DMS153 treated with DMSO at 0.1 percent for 48 hours (cell line): ENCODE measurements around the gene ALG1.
"Not testable (repeated sequence)": the region's sequence is repeated elsewhere in the genome, so short reads cannot be mapped to it uniquely, and the experiment has no call there.

ENCODE experiments used
- DNase-seq: peaks from one replicate; lab custom pipeline; 2025; ENCODE audit not compliant: unreplicated experiment; lab: John Stamatoyannopoulos, UW

The ALG1 gene

GRCh38 chr16:5073279-5073629 is 1.6 kb downstream of the ALG1 start:
- DNase-seq = no peak

- not testable (repeated sequence) for DNase-seq
Observed at GRCh38 chr16:5073771-5074170, 2.1 kb downstream of the ALG1 start.

GRCh38 chr16:5075637-5076036 is 4.0 kb downstream of the ALG1 start:
- DNase-seq = no peak

- no peak for DNase-seq
Observed at GRCh38 chr16:5077304-5077703, 5.7 kb downstream of the ALG1 start.

GRCh38 chr16:5078626-5079025 is 7.0 kb downstream of the ALG1 start:
- no peak for DNase-seq

GRCh38 chr16:5080461-5080860 is 8.8 kb downstream of the ALG1 start:
- not testable (repeated sequence) for DNase-seq

GRCh38 chr16:5080996-5081395 is 9.4 kb downstream of the ALG1 start:
- DNase-seq = not testable (repeated sequence)

GRCh38 chr16:5083646-5084045 is 12.0 kb downstream of the ALG1 start:
- not testable (repeated sequence) for DNase-seq

- DNase-seq = not testable (repeated sequence)
Observed at GRCh38 chr16:5084099-5084731, 12.6 kb downstream of the ALG1 start.

- not testable (repeated sequence) for DNase-seq
Observed at GRCh38 chr16:5084802-5085201, 13.2 kb downstream of the ALG1 start.

- DNase-seq = not testable (repeated sequence)
Observed at GRCh38 chr16:5085716-5086115, 14.1 kb downstream of the ALG1 start.

GRCh38 chr16:5088086-5088790 is 16.6 kb downstream of the ALG1 start:
- not testable (repeated sequence) for DNase-seq

GRCh38 chr16:5088936-5089335 is 17.3 kb downstream of the ALG1 start:
- not testable (repeated sequence) for DNase-seq

- not testable (repeated sequence) for DNase-seq
Observed at GRCh38 chr16:5089911-5090555, 18.4 kb downstream of the ALG1 start.

- DNase-seq = not testable (repeated sequence)
Observed at GRCh38 chr16:5090592-5090991, 18.9 kb downstream of the ALG1 start.

- DNase-seq = not testable (repeated sequence)
Observed at GRCh38 chr16:5093081-5093480, 21.4 kb downstream of the ALG1 start.

- DNase-seq = not testable (repeated sequence)
Observed at GRCh38 chr16:5093746-5094145, 22.1 kb downstream of the ALG1 start.

GRCh38 chr16:5095145-5095830 is 23.6 kb downstream of the ALG1 start:
- DNase-seq = not testable (repeated sequence)

- not testable (repeated sequence) for DNase-seq
Observed at GRCh38 chr16:5096437-5097060, 24.9 kb downstream of the ALG1 start.

- DNase-seq = not testable (repeated sequence)
Observed at GRCh38 chr16:5097061-5097469, 25.4 kb downstream of the ALG1 start.
